ENCODE measurements around the gene TBC1D23. TPM values are rescaled to one million over a fixed set of nuclear protein-coding genes. Genes with fewer than 3 reads are reported as not detected.

The TBC1D23 gene
- total RNA-seq, 1 experiment from 2014 or later, result 32.4 TPM

- intact Hi-C loops (cut with micrococcal nuclease; ENCODE audit: unreplicated experiment), result no loop called here
- BruUV-seq (replicated peaks), result no TSS peak
- TF ChIP-seq EZH2 (IDR thresholded peaks at IDR 0.05; ENCODE audit: borderline replicate concordance, low read depth, low read length, poor library complexity, severe bottlenecking) (no peak), CTCF (conservative IDR thresholded peaks at IDR 0.05; ENCODE audit: low read depth, low read length) (no peak)
Observed at GRCh38 chr3:100299016-100299415, 38.2 kb downstream of the TBC1D23 start.

GRCh38 chr3:100306695-100307094 lies 45.9 kb downstream of the TBC1D23 start:
- Histone ChIP-seq H3K27me3 (replicated peaks; ENCODE audit: insufficient read depth, low read depth, low read length, poor library complexity) (no peaks in the 10 kb centered on the region), H3K4me1 (ENCODE audit: insufficient read depth, low read length, poor library complexity, severe bottlenecking) (peaks cover 2% of the 10 kb centered on the region), H3K9me3 (ENCODE audit: low read depth, low read length, poor library complexity, severe bottlenecking) (no peaks in the 10 kb centered on the region), H3K4me3 (ENCODE audit: low read depth, low read length, poor library complexity, severe bottlenecking) (no peak overlapping the region), H3K27ac (ENCODE audit: low read depth, low read length, poor library complexity, severe bottlenecking) (no peak overlapping the region), H3K36me3 (ENCODE audit: insufficient read depth, low read length, poor library complexity, severe bottlenecking) (no peaks in the 10 kb centered on the region)
- TF ChIP-seq CTCF (conservative IDR thresholded peaks at IDR 0.05; ENCODE audit: low read depth, low read length) (no peak), EZH2 (IDR thresholded peaks at IDR 0.05; ENCODE audit: borderline replicate concordance, low read depth, low read length, poor library complexity, severe bottlenecking) (no peak)
- no peak for DNase-seq (ENCODE audit: low spot score)
- intact Hi-C loops (cut with micrococcal nuclease; ENCODE audit: unreplicated experiment), result no loop called here
- no TSS peak for BruUV-seq (replicated peaks)
- ChIA-PET CTCF (no interaction called here), POLR2A (ENCODE audit: low non-redundant PET) (no interaction called here)

More at GRCh38 chr3:100299016-100299415, 38.2 kb downstream of the TBC1D23 start:
- ChIA-PET CTCF (no interaction called here), POLR2A (ENCODE audit: low non-redundant PET) (no interaction called here)
- H3K27ac ChIP-seq (ENCODE audit: low read depth, low read length, poor library complexity, severe bottlenecking), result no peak overlapping the region
- H3K4me3 ChIP-seq (ENCODE audit: low read depth, low read length, poor library complexity, severe bottlenecking), result no peak overlapping the region
- H3K36me3 ChIP-seq (ENCODE audit: insufficient read depth, low read length, poor library complexity, severe bottlenecking), result peaks cover 4% of the 10 kb centered on the region
- no peaks in the 10 kb centered on the region for H3K9me3 ChIP-seq (ENCODE audit: low read depth, low read length, poor library complexity, severe bottlenecking)
- no peak for DNase-seq (ENCODE audit: low spot score)
- no peaks in the 10 kb centered on the region for H3K4me1 ChIP-seq (ENCODE audit: insufficient read depth, low read length, poor library complexity, severe bottlenecking)
- no peaks in the 10 kb centered on the region for H3K27me3 ChIP-seq (replicated peaks; ENCODE audit: insufficient read depth, low read depth, low read length, poor library complexity)

- TF ChIP-seq CTCF (conservative IDR thresholded peaks at IDR 0.05; ENCODE audit: low read depth, low read length) (no peak), EZH2 (IDR thresholded peaks at IDR 0.05; ENCODE audit: borderline replicate concordance, low read depth, low read length, poor library complexity, severe bottlenecking) (no peak)
- H3K9me3 ChIP-seq (ENCODE audit: low read depth, low read length, poor library complexity, severe bottlenecking), result no peaks in the 10 kb centered on the region
- H3K27me3 ChIP-seq (replicated peaks; ENCODE audit: insufficient read depth, low read depth, low read length, poor library complexity), result no peaks in the 10 kb centered on the region
- intact Hi-C loops (cut with micrococcal nuclease; ENCODE audit: unreplicated experiment), result loop anchor here (10.0 kb wide), 1 partner anchor 154 kb away; no protein-coding TSS in a partner anchor
- H3K4me3 ChIP-seq (ENCODE audit: low read depth, low read length, poor library complexity, severe bottlenecking), result no peak overlapping the region
- no TSS peak for BruUV-seq (replicated peaks)
- POLR2A ChIA-PET (ENCODE audit: low non-redundant PET), result no interaction called here
- no peak overlapping the region for H3K27ac ChIP-seq (ENCODE audit: low read depth, low read length, poor library complexity, severe bottlenecking)
- CTCF ChIA-PET, result no interaction called here
- H3K4me1 ChIP-seq (ENCODE audit: insufficient read depth, low read length, poor library complexity, severe bottlenecking), result peaks cover 5% of the 10 kb centered on the region
- DNase-seq (ENCODE audit: low spot score), result no peak
- no peaks in the 10 kb centered on the region for H3K36me3 ChIP-seq (ENCODE audit: insufficient read depth, low read length, poor library complexity, severe bottlenecking)
Observed at GRCh38 chr3:100310355-100310965, 49.7 kb downstream of the TBC1D23 start.

Measured in A673 (cell line).